ENCODE results near the gene PATJ. TPM values are rescaled to one million over a fixed set of nuclear protein-coding genes. Genes with fewer than 3 reads are reported as not detected.
"Not testable (repeated sequence)": the region's sequence is repeated elsewhere in the genome, so short reads cannot be mapped to it uniquely, and the experiment has no call there.

PATJ gene
- total and polyA plus RNA-seq, 7 donors: 2.0 to 49.9 (median 17.1) TPM

GRCh38 chr1:61842036-61842435, 99.8 kb downstream of the PATJ start:
- intact Hi-C loops (cut with DNase I): loop anchor here in 1 of 2 donors (10.0 kb wide), 1 partner anchor 387 kb away; no protein-coding TSS in a partner anchor

GRCh38 chr1:61842863-61843514, 100.7 kb downstream of the PATJ start:
- Histone ChIP-seq H3K4me3 (no peak overlapping the region), H3K4me1 (peaks cover 14% of the 10 kb centered on the region), H3K27me3 (ENCODE audit: insufficient read depth in 3 of 3, low read length in 2 of 3) (no peaks in the 10 kb centered on the region), H3K27ac (no peak overlapping the region), H3K36me3 (ENCODE audit: insufficient read depth in 1 of 2, low read depth in 1 of 2) (peaks cover 0 to 4% of the 10 kb centered on the region in 2 donors), H3K9me3 (no peaks in the 10 kb centered on the region)
- WGBS, 3 donors: 81 to 88% (median 83%) methylated on average over 2 of the region's 2 CpGs
- intact Hi-C loops (cut with DNase I): loop anchor here in 1 of 2 donors (10.0 kb wide), 1 partner anchor 388 kb away; no protein-coding TSS in a partner anchor
- TF ChIP-seq CTCF (IDR thresholded peaks at IDR 0.05): no peak
- DNase-seq (no peak), ATAC-seq (no peak)

More at GRCh38 chr1:61842036-61842435, 99.8 kb downstream of the PATJ start:
- DNase-seq: no peak
- H3K4me1 ChIP-seq: peaks cover 14% of the 10 kb centered on the region
- H3K4me3 ChIP-seq: no peak overlapping the region
- H3K9me3 ChIP-seq: no peaks in the 10 kb centered on the region
- 72 to 80% (median 80%) methylated on average over 4 of the region's 4 CpGs for WGBS, 3 donors
- H3K27ac ChIP-seq: no peak overlapping the region
- peaks cover 0 to 4% of the 10 kb centered on the region in 2 donors for H3K36me3 ChIP-seq (ENCODE audit: insufficient read depth in 1 of 2, low read depth in 1 of 2)
- no peaks in the 10 kb centered on the region for H3K27me3 ChIP-seq (ENCODE audit: insufficient read depth in 3 of 3, low read length in 2 of 3)
- no peak for ATAC-seq
- no peak for TF ChIP-seq CTCF (IDR thresholded peaks at IDR 0.05)

- intact Hi-C loops (cut with DNase I): loop anchor here in 1 of 2 donors (10.0 kb wide), 1 partner anchor 389 kb away; no protein-coding TSS in a partner anchor
These were observed 101.7 kb downstream of the PATJ start for GRCh38 chr1:61844006-61844405.

GRCh38 chr1:61844664-61845063, 102.4 kb downstream of the PATJ start:
- not testable (repeated sequence) for H3K4me3 ChIP-seq

More at GRCh38 chr1:61844006-61844405, 101.7 kb downstream of the PATJ start:
- Histone ChIP-seq H3K27ac (no peak overlapping the region), H3K9me3 (no peaks in the 10 kb centered on the region), H3K4me3 (no peak overlapping the region), H3K27me3 (ENCODE audit: insufficient read depth in 3 of 3, low read length in 2 of 3) (no peaks in the 10 kb centered on the region), H3K4me1 (peaks cover 10% of the 10 kb centered on the region), H3K36me3 (ENCODE audit: insufficient read depth in 1 of 2, low read depth in 1 of 2) (peaks cover 0 to 4% of the 10 kb centered on the region in 2 donors)
- DNase-seq (no peak), ATAC-seq (no peak)
- no peak for TF ChIP-seq CTCF (IDR thresholded peaks at IDR 0.05)
- WGBS, 3 donors: 91 to 95% (median 93%) methylated on average over 1 of the region's 1 CpG

GRCh38 chr1:61851235-61851634, 109.0 kb downstream of the PATJ start:
- 70 to 80% (median 75%) methylated on average over 6 of the region's 6 CpGs for WGBS, 3 donors
- intact Hi-C loops (cut with DNase I): loop anchor here (5.0 to 10.0 kb wide), 5 partner anchors 804 to 1876 kb away; no protein-coding TSS in a partner anchor
- ATAC-seq (peak in 1 of 4 donors; percentile 20), DNase-seq (no peak)
- H3K9me3 ChIP-seq: no peaks in the 10 kb centered on the region
- H3K27me3 ChIP-seq (ENCODE audit: insufficient read depth in 3 of 3, low read length in 2 of 3): no peaks in the 10 kb centered on the region
- peaks cover 5% of the 10 kb centered on the region for H3K4me1 ChIP-seq
- TF ChIP-seq CTCF (IDR thresholded peaks at IDR 0.05): no peak
- no peak overlapping the region for H3K4me3 ChIP-seq
- no peak overlapping the region for H3K27ac ChIP-seq
- H3K36me3 ChIP-seq (ENCODE audit: insufficient read depth in 1 of 2, low read depth in 1 of 2): peaks cover 0 to 4% of the 10 kb centered on the region in 2 donors

More at GRCh38 chr1:61844664-61845063, 102.4 kb downstream of the PATJ start:
- not testable (repeated sequence) for DNase-seq; H3K4me1 ChIP-seq; H3K27me3 ChIP-seq (ENCODE audit: insufficient read depth in 3 of 3, low read length in 2 of 3); ATAC-seq; H3K9me3 ChIP-seq; H3K27ac ChIP-seq; H3K36me3 ChIP-seq (ENCODE audit: insufficient read depth in 1 of 2, low read depth in 1 of 2)
- 91 to 100% (median 96%) methylated on average over 2 of the region's 2 CpGs for WGBS, 3 donors
- intact Hi-C loops (cut with DNase I): loop anchor here in 1 of 2 donors (10.0 kb wide), 1 partner anchor 390 kb away; no protein-coding TSS in a partner anchor

All from psoas muscle (tissue), 8 donors.